HuH-7 (cell line): ENCODE data around the gene BOLA2.
"Not testable (repeated sequence)": the region's sequence is repeated elsewhere in the genome, so short reads cannot be mapped to it uniquely, and the experiment has no call there.

Experiments
- DNase-seq: peaks from one replicate; pipeline ENCODE4 v3.0.0; 2011; ENCODE audit warnings: low spot score

Gene BOLA2

DNA sequence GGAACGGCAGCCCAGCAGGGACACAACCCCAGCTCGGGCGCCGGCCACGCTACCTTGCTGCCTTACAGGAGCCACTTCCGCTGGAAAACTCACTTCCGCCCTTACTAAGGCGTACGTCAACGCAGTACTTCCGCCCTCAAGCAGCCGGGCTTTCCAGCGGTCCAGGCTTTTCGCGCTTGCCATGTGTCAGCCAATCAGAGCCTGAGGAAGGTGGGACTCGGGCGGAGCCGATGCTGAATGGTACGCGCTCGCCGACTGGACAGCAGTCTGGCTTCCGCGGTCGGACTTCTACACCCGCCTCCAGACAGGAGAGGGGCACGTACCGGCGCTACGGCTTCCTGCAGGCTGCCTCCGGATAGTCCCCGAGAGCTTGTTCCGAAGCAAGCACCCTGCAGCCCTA, at the start of gene BOLA2, which contains the start of gene SLX1B:
TSS of gene BOLA2 (minus strand) at position 83 of the 400 bp plus-strand sequence. CDS start 98 bp downstream, outside the sequence.
TSS of gene SLX1B (plus strand) at position 265 of the 400 bp plus-strand sequence.
- not testable (repeated sequence) for DNase-seq

DNA sequence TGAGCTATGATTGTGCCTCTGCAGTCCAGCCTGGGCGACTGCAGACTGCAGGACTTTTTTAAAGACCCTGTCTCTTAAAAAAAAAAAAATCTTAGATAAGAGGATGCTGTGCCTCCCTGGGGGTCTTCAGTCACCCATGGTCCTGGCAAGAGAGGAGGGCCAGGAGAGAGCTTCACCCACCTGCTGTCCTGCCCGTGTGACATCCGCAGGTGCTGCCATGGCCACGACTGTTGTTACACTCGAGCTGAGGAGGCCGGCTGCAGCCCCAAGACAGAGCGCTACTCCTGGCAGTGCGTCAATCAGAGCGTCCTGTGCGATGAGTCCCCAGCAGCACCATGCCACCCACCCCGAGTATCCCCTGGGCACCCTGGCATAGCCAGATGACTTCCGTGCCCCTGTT, 28.1 kb upstream of the BOLA2 start:
- not testable (repeated sequence) for DNase-seq

- not testable (repeated sequence) for DNase-seq
These were observed 17.9 kb upstream of the BOLA2 start for GRCh38 chr16:29472065-29472464.

DNA sequence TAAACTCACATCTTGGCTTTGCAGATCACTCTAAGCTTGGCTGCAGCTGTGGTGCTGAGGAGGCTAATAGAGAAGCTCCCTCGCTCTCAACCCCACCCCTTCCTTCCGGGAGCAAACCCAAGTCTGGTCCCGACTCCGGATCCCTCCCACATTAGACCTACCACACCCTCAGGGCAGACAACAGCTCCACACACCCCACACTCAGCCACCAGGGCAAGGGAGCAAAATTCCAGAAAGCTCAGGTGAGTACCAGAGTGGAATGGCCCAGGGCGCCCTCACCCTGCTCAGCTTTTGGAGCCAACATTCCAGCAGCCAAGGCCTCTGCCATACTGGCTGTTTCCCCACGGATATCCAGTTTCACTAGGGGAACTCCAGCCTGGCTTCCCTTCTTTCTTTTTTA, 15.5 kb upstream of the BOLA2 start:
- not testable (repeated sequence) for DNase-seq

GRCh38 chr16:29467654-29468366, 13.7 kb upstream of the BOLA2 start:
- DNase-seq: not testable (repeated sequence)

GRCh38 chr16:29466904-29467303, 12.8 kb upstream of the BOLA2 start:
- not testable (repeated sequence) for DNase-seq

- not testable (repeated sequence) for DNase-seq
These were observed 12.1 kb upstream of the BOLA2 start for GRCh38 chr16:29465985-29466824.

DNA sequence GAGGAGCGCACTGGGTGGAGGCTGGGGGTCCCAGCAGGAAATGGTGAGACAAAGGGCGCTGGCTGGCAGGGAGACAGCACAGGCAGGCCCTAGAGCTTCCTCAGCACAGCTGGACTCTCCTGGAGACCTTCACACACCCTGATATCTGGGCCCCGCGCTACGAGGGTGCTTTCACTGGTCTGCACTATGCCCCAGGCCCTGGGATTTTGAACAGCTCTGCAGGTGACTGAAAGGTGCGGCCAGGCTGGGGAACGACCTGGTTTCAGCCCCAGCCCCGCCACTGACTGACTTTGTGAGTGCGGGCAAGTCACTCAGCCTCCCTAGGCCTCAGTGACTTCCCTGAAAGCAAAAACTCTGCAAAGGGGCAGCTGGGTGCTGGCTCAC, 6.5 kb upstream of the BOLA2 start:
- DNase-seq: not testable (repeated sequence)

DNA sequence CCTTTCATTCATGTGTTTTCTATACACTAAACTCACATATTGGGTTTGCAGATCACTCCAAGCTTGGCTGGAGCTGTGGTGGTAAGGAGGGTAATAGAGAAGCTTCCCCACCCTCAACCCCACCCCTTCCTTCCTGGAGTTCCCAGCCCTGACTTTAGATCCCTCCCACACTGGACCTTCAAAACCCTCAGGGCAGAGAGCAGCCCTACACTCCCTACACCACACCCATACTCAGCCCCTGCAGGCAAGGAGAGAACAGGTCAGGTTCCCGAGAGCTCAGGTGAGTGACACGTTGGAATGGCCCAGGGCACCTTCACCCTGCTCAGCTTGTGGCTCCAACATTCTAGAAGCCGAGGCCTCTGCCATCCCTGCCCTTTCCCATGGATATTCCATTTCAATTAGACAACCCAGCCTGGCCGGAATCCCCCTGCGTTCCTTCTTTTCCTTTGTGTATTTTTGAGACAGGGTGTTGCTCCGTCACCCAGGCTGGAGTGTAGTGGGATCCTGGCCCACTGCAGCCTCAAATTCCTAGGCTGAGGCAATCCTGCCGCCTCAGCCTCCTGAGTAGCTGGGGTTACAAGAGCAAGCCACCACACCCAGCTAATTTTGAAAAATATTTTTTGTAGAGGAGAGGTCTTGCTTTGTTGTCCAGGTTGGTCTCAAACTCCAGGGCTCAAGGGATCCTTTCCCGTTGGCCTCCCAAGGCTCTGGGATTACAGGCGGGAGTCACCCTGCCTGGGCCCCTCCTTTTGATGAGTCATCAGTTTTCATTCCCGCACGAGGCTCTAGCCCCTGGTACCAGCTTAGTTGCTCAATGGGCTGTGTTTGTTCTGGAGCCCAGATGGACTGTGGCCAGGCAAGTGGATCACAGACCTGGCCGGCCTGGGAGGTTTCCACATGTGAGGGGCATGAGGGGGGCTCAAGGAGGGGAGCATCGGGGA, 5.8 kb upstream of the BOLA2 start, which contains the start of gene SULT1A4:
TSS of gene SULT1A4 (plus strand) at position 208 of the 941 bp plus-strand sequence. CDS start 1,473 bp downstream, outside the sequence.
- DNase-seq: not testable (repeated sequence)

DNA sequence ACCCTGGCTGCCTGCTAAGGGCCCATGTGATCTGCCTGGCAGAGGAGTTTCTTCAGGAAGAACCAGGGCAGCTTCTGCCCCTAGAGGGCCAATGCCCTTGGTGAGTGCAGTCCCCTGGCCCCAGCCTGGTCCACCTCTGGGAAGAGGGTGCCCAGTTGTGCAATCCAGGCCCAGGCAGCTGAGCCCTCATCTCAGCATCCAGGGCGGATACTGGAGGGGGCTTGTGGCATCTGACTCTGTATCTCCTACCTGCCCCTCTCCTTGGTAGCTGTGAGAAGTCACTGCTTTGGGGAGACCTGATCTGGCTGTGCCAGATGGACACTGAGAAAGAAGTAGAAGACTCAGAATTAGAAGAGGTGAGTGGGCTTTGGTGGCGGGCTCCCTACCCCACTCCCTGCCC, 3.5 kb upstream of the BOLA2 start:
- DNase-seq: not testable (repeated sequence)

DNA sequence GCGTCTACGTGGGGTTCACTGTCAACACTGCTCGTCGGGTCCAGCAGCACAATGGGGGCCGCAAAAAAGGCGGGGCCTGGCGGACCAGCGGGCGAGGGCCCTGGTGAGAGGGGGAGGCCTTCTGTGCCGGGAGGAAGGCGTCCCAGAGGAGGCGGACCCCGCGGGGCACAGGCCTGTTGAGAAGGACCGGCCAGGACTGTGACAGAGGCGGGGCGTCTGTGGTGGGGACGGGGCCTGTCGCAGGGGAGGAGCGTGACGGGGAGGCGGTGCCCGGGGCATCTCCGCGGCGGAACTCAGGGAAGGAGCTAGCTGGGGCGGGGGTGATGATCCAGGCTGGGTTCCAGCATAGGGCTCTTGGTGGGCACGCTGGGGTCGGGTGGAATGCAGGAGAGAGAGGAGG, 677 bp upstream of the BOLA2 start:
- DNase-seq: not testable (repeated sequence)

- not testable (repeated sequence) for DNase-seq
These were observed 397 bp downstream of the BOLA2 start for GRCh38 chr16:29453754-29454153.

DNA sequence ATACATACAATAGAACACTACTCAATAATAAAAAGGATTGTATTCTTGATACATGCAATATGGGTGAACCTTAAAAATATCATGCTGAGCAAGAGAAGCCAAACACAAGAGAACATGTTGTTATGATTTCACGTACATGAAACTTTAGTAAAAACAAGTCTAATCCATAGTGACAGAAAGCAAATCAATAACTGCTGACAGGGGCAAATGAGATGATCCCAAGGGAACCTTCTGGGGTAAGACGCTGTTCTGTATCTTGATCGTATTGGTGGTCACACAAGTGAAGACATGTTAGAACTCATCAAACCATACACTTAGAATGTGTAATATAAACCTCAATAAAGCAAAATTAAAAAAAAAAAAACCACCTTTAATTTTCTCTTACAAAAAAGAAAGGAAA, 28.8 kb downstream of the BOLA2 start:
- DNase-seq: not testable (repeated sequence)

DNA sequence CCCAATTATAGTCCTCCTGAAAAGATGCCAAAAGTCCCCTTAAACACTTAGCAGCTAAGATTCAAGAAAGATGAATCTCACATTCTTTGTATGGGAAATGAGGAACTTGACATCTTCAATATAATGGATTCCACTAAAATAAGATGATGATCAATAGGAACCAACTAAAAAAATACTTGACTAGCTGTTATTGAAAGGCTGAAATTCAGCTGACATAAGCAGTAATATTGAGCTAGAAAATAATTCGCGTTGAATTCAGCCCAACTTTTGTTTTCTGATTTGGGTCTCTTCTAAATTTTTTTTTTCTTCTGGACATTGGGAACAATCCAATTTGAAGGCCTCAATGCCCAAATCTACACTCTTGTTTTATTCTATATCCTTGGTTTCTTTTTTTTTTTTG, 30.6 kb downstream of the BOLA2 start:
- DNase-seq: not testable (repeated sequence)

- not testable (repeated sequence) for DNase-seq
These were observed 48.9 kb downstream of the BOLA2 start for GRCh38 chr16:29405249-29405648.
